ENCODE data around the gene SRRM3.
"Not testable (repeated sequence)": the region's sequence is repeated elsewhere in the genome, so short reads cannot be mapped to it uniquely, and the experiment has no call there.

The SRRM3 gene

GRCh38 chr7:76189276-76189675 lies 12.4 kb upstream of the SRRM3 start:
- no peak for DNase-seq

DNA sequence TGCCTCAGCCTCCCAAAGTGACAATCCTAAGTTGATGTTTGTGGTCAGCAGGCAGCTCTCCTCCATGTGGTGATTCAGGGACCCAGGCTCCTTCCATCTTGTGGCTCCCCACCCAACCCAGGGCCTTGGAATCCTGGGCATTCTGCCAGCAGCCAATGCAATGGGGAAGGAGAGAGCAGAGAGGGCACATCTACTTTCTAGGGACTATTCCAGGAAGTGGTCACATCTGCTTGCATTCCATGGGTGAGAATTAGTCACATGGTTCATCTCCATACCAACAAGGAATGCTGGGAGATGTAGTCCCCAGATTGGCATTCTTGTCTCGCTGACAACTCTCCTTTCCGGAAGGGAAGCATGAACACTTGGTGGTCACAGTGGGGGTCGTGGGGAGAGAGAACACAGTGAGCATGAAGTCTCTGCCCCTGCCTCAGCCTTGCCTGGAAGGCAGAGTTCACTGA lies 9.9 kb upstream of the SRRM3 start:
- peak; percentile 33 for DNase-seq

DNA sequence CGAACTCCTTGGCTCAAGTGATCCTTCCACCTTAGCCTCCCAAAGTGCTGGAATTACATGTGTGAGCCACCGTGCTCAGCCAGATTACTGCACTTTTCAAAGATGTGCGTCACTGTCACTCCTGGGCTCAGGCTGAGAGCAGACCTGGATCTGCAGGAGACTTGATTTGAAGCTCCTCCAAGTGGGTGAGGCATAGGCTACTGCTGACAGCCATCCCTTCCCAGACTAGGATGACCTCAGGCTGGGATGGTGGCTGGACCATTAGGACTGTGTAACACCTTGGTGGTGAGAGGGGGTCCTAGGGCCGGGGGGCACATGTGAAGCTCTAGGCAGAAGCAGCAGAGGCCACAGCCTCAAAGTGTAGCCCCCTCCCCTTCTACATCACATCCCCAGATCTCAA lies 8.2 kb upstream of the SRRM3 start:
- no peak for DNase-seq

GRCh38 chr7:76193883-76194282 lies 7.8 kb upstream of the SRRM3 start:
- DNase-seq, result no peak

- no peak for DNase-seq
Observed at GRCh38 chr7:76196786-76197185, 4.9 kb upstream of the SRRM3 start.

- DNase-seq, result no peak
Observed at GRCh38 chr7:76198202-76198601, 3.5 kb upstream of the SRRM3 start.

GRCh38 chr7:76202666-76203030 lies 952 bp downstream of the SRRM3 start:
- DNase-seq, result no peak

- DNase-seq, result no peak
Observed at GRCh38 chr7:76204147-76204546, 2.5 kb downstream of the SRRM3 start.

GRCh38 chr7:76206633-76207032 lies 4.9 kb downstream of the SRRM3 start:
- no peak for DNase-seq

DNA sequence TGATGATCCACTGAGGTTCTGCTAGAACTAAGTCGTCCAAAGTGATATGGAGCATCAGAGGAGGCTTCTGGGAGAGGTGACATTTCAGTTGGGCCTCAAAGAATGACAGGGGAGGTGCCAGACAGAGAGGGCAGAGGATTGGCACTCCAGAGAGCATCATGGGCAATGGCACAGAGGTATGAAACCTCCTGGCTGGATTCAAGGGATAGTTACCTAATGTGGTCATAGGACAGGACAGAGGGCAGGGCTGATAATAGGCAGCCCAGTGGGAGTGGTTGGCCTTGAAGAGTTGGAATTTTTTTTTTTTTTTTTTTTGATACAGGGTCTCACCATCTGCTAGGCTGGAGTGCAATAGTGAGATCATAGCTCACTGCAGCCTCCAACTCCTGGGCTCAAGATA lies 7.6 kb downstream of the SRRM3 start:
- DNase-seq, result no peak

DNA sequence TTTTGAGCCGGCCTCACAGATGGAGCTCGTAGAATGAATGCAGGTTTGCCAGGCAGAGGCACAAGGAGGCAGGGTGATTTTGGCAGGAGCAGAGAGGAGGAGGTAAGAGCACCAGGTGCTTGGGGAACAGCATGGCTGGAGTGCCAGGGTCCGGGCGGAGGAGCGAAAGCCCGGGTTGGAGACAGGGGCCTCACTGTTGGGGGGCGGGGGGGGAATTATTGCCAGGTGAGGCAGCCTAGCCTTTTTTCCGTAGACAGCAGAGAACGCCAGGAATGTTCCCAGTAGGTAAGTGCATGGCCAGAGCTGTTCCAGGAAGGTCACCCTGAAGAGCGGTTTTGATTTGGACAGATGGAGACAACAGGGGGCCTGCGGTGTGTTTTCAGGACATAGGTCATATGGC lies 9.5 kb downstream of the SRRM3 start:
- DNase-seq, result no peak

- not testable (repeated sequence) for DNase-seq
Observed at GRCh38 chr7:76215349-76215748, 13.7 kb downstream of the SRRM3 start.

GRCh38 chr7:76216381-76217082 lies 14.8 kb downstream of the SRRM3 start:
- no peak for DNase-seq

- DNase-seq, result no peak
Observed at GRCh38 chr7:76217942-76218566, 16.4 kb downstream of the SRRM3 start.

- DNase-seq, result peak; percentile 33
Observed at GRCh38 chr7:76220185-76221057, 18.7 kb downstream of the SRRM3 start.

DNA sequence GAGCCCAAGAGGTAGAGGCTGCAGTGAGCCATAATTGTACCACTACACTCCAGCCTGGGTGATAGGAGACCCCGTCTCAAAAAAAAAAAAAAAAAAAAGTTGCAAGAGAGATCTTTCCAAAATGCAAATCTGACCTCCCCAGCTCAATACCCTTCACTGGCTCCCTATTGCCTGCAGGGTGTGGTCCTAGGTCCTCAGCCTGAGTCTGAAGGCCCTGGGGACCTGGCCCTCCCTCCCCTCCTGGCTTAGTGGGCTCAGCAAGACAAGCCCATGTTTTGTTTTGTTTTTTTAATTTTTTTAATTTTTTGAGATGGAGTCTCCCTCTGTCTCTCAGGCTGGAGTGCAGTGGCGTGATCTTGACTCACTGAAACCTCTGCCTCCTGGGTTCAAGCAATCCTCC lies 20.6 kb downstream of the SRRM3 start:
- DNase-seq, result no peak

GRCh38 chr7:76222839-76223238 lies 21.1 kb downstream of the SRRM3 start:
- DNase-seq, result no peak

DNA sequence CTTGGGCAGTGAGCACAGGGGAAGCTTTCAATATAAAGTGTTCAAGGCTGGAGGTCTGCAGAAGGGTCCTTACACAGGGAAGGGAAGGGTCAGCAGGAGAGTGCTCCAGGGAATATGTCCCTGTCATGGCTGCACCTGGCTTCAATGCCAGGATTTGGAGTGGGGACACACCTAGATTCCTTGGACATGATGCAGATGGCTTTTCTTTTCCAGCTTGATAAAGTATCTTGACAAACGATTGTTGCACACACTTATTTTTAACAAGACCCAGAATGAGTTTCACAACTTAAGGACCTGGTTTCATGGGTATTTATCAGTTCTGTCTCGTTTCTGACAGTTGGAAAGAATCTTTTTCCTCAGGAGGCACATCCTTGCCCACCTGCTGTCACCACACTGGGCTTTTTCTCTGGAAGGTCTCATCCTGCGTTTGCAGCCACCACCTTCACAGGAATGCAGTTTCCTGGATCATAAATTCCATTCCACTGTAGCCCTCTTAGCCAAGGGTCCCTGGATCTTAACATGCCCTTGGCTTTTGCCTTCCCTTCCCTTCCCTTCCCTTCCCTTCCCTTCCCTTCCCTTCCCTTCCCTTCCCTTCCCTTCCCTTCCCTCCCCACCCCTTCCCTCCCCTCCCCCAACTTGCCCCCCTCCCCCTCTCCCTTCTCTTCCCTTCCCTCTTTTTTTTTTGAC lies 21.7 kb downstream of the SRRM3 start:
- no peak for DNase-seq

GRCh38 chr7:76224695-76225094 lies 23.0 kb downstream of the SRRM3 start:
- no peak for DNase-seq

GRCh38 chr7:76225379-76225778 lies 23.7 kb downstream of the SRRM3 start:
- peak; percentile 17 for DNase-seq

DNA sequence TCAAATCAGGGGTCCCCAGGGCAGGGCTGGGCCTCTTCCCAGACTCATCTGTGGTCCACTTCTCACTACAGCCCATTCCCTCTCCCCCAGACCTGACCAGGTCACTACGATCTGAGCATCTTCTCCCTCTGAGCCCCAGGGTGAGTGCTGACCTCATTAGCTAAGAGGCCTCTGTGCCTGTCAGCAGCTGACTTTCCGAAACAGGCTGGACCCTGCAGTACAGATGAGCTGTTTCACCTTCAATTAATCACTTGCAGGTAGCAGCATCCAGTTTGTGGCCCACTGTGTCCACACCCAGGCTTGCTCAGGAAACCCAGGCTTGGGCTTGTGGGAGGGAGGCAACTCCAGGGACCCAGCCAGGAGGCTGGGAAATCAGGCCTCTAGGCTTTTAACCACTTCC lies 24.3 kb downstream of the SRRM3 start:
- DNase-seq, result no peak

GRCh38 chr7:76226878-76227423 lies 25.3 kb downstream of the SRRM3 start:
- DNase-seq, result not testable (repeated sequence)

DNA sequence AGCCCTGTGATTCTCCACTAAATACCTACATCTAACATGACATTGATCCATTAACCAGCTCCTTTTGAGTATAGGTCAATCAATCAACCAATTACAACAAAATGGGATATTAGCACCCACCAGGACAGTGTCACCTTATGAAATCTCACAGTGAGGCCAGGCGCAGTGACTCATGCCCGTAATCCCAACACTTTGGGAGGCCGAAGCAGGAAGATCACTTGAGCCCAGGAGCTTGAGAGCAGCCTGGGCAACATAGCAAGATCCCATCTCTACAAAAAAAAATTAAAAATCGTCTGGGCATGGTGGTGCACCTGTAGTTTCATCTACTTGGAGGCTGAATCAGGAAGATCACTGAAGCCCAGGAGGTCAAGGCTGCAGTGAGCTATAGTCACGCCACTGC lies 28.5 kb downstream of the SRRM3 start:
- DNase-seq, result no peak
